Astrocyte of the spinal cord (primary cell): Measurements from ENCODE around the gene ELMOD3.
A peak's percentile ranks its signal among the peaks of the same experiment; 100 is the strongest.

Experiments
- DNase-seq: peaks from one replicate; pipeline ENCODE4 v3.0.0; 2011; ENCODE audit warnings: low read depth, low spot score
- H3K4me3 ChIP-seq: 2 replicates; pipeline ENCODE4 v1.5.1; 2011; ENCODE audit warnings: low read depth, mild to moderate bottlenecking, low read length, moderate library complexity
- CTCF ChIP-seq: IDR thresholded peaks from 2 replicates; pipeline ENCODE4 v1.5.1; 2012; ENCODE audit warnings: low read depth, mild to moderate bottlenecking, low read length, inconsistent platforms
- in situ Hi-C: cut with HindIII; loops from 2 replicates; pipeline ENCODE4 v1.10.0; 2017; ENCODE audit warnings: low sequenced_read_pairs

ELMOD3 gene

DNA sequence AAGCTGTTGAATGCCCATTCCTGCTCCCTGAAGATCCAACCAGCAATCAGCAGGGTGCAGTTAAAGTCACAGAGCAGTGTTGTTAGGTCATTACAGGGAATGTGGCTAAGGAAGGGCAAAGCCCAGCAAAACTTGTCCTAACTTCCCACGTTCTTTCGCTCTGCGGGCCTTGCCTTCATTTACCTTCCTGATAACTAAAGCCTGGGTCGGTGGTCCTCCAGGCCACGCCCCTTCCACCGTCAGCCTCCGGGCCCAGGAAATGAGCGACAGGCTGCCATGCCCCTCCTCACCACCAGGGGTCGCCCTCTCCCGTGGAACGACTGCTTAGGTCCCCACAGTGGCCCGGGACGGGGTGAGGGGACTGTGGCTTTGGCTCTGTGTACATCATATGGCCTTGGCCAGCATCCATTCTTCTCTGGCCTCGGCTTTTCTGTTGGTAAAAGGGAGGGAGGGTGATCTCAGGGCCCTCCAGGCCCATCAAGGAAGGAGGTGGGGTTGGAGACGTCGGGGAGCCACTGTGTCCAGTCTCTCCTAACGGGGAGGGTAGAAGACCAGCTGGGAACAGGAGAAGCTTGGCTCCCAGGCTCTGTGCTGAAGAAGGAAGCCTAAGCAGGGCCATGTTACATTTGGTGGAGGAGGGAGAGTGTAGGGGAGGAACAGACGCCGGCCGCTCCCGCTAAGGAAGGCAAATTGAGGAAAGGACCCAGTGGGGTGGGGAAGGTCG is 66.1 kb downstream of the ELMOD3 start:
- in situ Hi-C loops = loop anchor here (25.0 kb wide), 1 partner anchor 117 kb away; the partner anchor contains the start of gene MAT2A
- no peak overlapping the region for H3K4me3 ChIP-seq
- peak; percentile 98 for TF ChIP-seq CTCF
- DNase-seq = peak; percentile 84

- in situ Hi-C loops = loop anchor here (25.0 kb wide), 1 partner anchor 116 kb away; the partner anchor contains the start of gene MAT2A
- TF ChIP-seq CTCF = no peak
- DNase-seq = peak; percentile 66
- H3K4me3 ChIP-seq = no peak overlapping the region
These were observed 66.9 kb downstream of the ELMOD3 start for GRCh38 chr2:85421260-85422071.

DNA sequence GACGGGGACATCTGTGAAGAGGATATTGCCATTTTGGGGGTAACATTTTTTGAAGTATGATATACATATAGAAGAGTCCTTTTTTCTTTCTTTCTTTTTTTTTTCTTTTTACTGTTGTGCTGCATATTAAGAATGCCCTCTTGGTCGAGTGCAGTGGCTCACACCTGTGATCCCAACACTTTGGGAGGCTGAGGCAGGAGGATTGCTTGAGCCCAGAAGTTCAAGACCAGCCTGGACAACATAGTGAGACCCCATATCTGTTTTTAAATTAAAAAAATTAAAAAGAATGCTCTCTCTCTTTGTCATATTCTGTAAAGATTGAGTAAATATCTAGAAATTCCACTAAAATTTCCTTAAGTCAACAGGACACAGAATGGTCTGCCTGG is 67.5 kb downstream of the ELMOD3 start:
- DNase-seq = no peak

DNA sequence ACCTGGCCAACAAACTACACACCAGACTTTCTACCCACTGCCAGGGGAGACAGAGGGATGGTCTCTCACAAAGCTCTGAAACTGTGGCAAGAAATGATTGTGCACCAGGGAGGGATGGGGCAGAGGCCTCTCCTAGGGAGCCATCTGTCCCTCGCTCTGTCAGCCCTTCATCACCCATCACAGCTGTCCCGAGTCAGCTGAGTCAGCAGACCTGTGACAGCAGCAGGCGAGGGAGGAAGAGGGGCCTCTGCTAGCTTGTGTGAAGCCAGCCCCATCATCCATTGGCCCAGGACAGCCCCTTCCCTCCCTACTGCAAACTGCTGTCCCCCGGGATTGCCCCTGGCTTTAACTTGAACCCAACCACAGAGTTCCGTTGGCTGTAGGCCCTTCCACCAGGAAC is 69.0 kb downstream of the ELMOD3 start:
- in situ Hi-C loops = loop anchor here (25.0 kb wide), 1 partner anchor 114 kb away; the partner anchor contains the start of gene MAT2A
- no peak for DNase-seq
- H3K4me3 ChIP-seq = no peak overlapping the region
- TF ChIP-seq CTCF = no peak

More for the DNA sequence above, 67.5 kb downstream of the ELMOD3 start:
- no peak for TF ChIP-seq CTCF
- in situ Hi-C loops = loop anchor here (25.0 kb wide), 1 partner anchor 115 kb away; the partner anchor contains the start of gene MAT2A
- H3K4me3 ChIP-seq = no peak overlapping the region

DNA sequence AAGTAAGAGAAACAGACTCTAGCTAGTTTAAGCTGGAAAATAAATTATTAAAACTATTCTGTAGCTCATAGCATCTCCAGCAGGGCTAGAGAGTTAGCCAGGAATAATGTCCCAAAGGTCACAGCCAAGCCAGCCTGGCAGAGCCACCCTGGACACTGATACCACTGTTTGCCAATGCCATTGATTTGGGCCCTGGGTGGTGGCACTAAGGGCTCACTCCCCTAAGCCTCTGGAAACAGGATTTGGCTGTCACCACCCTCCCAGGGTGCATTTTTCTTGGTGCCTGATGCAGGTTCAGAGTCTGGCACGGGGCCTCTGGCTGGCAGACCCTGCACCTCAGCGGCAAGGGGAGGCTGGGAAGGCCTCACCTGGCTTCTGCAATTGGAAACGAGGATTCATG is 71.0 kb downstream of the ELMOD3 start:
- H3K4me3 ChIP-seq = no peak overlapping the region
- in situ Hi-C loops = no loop called here
- no peak for DNase-seq
- TF ChIP-seq CTCF = no peak

DNA sequence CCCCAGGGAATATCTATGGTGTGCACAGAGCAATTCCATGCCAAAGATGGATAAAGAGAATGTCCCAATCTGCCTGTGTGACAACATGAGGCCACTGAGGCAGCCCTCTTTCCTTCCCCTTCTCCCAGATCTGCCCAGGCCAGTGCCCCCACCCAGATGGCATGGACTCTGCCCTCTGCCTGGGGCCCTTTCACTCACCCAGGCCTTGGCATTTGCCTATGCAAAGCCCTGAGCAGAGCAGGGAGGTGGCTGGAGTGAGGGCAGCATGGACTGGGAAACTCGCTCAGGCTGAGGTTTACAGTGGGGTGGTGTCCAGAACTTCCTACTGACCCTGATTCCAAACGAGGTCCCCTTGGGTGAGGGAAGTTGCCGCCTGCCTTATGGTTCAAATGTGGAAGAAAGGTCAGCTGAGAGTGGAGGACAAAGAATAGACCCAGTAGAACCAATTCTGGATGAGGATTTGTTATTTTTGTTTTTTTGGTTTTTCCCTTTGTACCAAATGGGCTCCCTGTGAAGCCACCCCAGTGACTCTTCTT is 72.8 kb downstream of the ELMOD3 start:
- DNase-seq = no peak
- in situ Hi-C loops = no loop called here

More for the DNA sequence above, 72.8 kb downstream of the ELMOD3 start:
- H3K4me3 ChIP-seq = no peak overlapping the region
- TF ChIP-seq CTCF = no peak
